Activated T-cell treated with anti-CD3 and anti-CD28 coated beads, Interleukin-2, amount 50 U/mL, for 4 hours (primary cell): ENCODE results near the gene DPYD. TPM values are rescaled to one million over a fixed set of nuclear protein-coding genes. Genes with fewer than 3 reads are reported as not detected.

Experiments
- ATAC-seq, 2 donors: fragments of 200-7000 bp; cut with Tn5 transposase; one replicate each; pipeline ENCODE4 v1.10.0; 2021
- DNase-seq: peaks from one replicate; pipeline ENCODE4 v3.0.0-alpha.2; 2020
- H3K27me3 Mint-ChIP-seq: one replicate; pipeline ENCODE4 v1.8.0; 2021; ENCODE audit warnings: low read depth, mixed read lengths
- H3K36me3 Mint-ChIP-seq: one replicate; pipeline ENCODE4 v1.8.0; 2022; ENCODE audit warnings: mixed read lengths; ENCODE audit not compliant: insufficient read depth
- H3K4me1 Mint-ChIP-seq: one replicate; pipeline ENCODE4 v1.8.0; 2021; ENCODE audit warnings: low read depth, mixed read lengths
- H3K4me3 Mint-ChIP-seq: one replicate; pipeline ENCODE4 v1.8.0; 2021; ENCODE audit warnings: mild to moderate bottlenecking, moderate library complexity, mixed read lengths
- H3K9me3 Mint-ChIP-seq: one replicate; pipeline ENCODE4 v1.8.0; 2021; ENCODE audit warnings: mixed read lengths
- total RNA-seq, 3 donors: library from RNA; stranded (reverse); gene quantifications; one replicate each; pipeline ENCODE4 v1.2.1, GENCODE V29; 2021

The DPYD gene
- total RNA-seq, 3 donors from 2014 or later, result 2.1 to 3.5 (median 2.8) TPM

GRCh38 chr1:97712980-97713379 is 207.9 kb downstream of the DPYD start:
- no peak for DNase-seq
- Mint-ChIP-seq H3K9me3 (peaks cover 5% of the 10 kb centered on the region), H3K4me3 (no peak overlapping the region)

GRCh38 chr1:97711858-97712257 is 209.0 kb downstream of the DPYD start:
- Mint-ChIP-seq H3K4me1 (no peaks in the 10 kb centered on the region), H3K9me3 (peaks cover under 1% of the 10 kb centered on the region), H3K27me3 (no peaks in the 10 kb centered on the region), H3K4me3 (no peak overlapping the region), H3K36me3 (peaks cover 5% of the 10 kb centered on the region)
- DNase-seq, result no peak
- ATAC-seq, result no peak

More at GRCh38 chr1:97712980-97713379, 207.9 kb downstream of the DPYD start:
- H3K4me1 Mint-ChIP-seq, result no peaks in the 10 kb centered on the region
- H3K36me3 Mint-ChIP-seq, result peaks cover 12% of the 10 kb centered on the region
- ATAC-seq, result no peak
- H3K27me3 Mint-ChIP-seq, result no peaks in the 10 kb centered on the region

GRCh38 chr1:97693601-97694000 is 227.2 kb downstream of the DPYD start:
- H3K36me3 Mint-ChIP-seq, result peaks cover 18% of the 10 kb centered on the region
- no peak for DNase-seq
- H3K27me3 Mint-ChIP-seq, result no peaks in the 10 kb centered on the region
- no peak for ATAC-seq
- no peaks in the 10 kb centered on the region for H3K9me3 Mint-ChIP-seq
- H3K4me3 Mint-ChIP-seq, result no peak overlapping the region
- H3K4me1 Mint-ChIP-seq, result no peaks in the 10 kb centered on the region

GRCh38 chr1:97691325-97691724 is 229.5 kb downstream of the DPYD start:
- Mint-ChIP-seq H3K4me1 (no peaks in the 10 kb centered on the region), H3K4me3 (no peak overlapping the region), H3K9me3 (no peaks in the 10 kb centered on the region), H3K27me3 (no peaks in the 10 kb centered on the region), H3K36me3 (peaks cover 27% of the 10 kb centered on the region)
- ATAC-seq (no peak), DNase-seq (no peak)

- Mint-ChIP-seq H3K9me3 (no peaks in the 10 kb centered on the region), H3K36me3 (peaks cover 47% of the 10 kb centered on the region), H3K4me1 (no peaks in the 10 kb centered on the region), H3K27me3 (no peaks in the 10 kb centered on the region), H3K4me3 (no peak overlapping the region)
- DNase-seq (no peak), ATAC-seq (no peak)
Measured at GRCh38 chr1:97685360-97685759, 235.5 kb downstream of the DPYD start.

- no peak for ATAC-seq
- Mint-ChIP-seq H3K4me3 (no peak overlapping the region), H3K36me3 (peaks cover 55% of the 10 kb centered on the region)
Measured at GRCh38 chr1:97680894-97681293, 239.9 kb downstream of the DPYD start.

GRCh38 chr1:97680470-97680869 is 240.4 kb downstream of the DPYD start:
- H3K9me3 Mint-ChIP-seq, result peaks cover 5% of the 10 kb centered on the region
- no peaks in the 10 kb centered on the region for H3K27me3 Mint-ChIP-seq
- no peak overlapping the region for H3K4me3 Mint-ChIP-seq
- H3K4me1 Mint-ChIP-seq, result no peaks in the 10 kb centered on the region
- no peak for DNase-seq
- ATAC-seq, result no peak
- H3K36me3 Mint-ChIP-seq, result peaks cover 52% of the 10 kb centered on the region

More at GRCh38 chr1:97680894-97681293, 239.9 kb downstream of the DPYD start:
- no peaks in the 10 kb centered on the region for H3K27me3 Mint-ChIP-seq
- peaks cover 5% of the 10 kb centered on the region for H3K9me3 Mint-ChIP-seq
- DNase-seq, result no peak
- no peaks in the 10 kb centered on the region for H3K4me1 Mint-ChIP-seq

- no peak for ATAC-seq
- Mint-ChIP-seq H3K4me1 (no peaks in the 10 kb centered on the region), H3K27me3 (no peaks in the 10 kb centered on the region), H3K9me3 (peaks cover 5% of the 10 kb centered on the region), H3K4me3 (no peak overlapping the region), H3K36me3 (peaks cover 47% of the 10 kb centered on the region)
- DNase-seq, result no peak
Measured at GRCh38 chr1:97677702-97678101, 243.1 kb downstream of the DPYD start.

- H3K36me3 Mint-ChIP-seq, result peaks cover 40% of the 10 kb centered on the region
- no peak overlapping the region for H3K4me3 Mint-ChIP-seq
- no peak for ATAC-seq
Measured at GRCh38 chr1:97674517-97674916, 246.3 kb downstream of the DPYD start.

GRCh38 chr1:97668945-97669344 is 251.9 kb downstream of the DPYD start:
- no peak overlapping the region for H3K4me3 Mint-ChIP-seq
- no peaks in the 10 kb centered on the region for H3K9me3 Mint-ChIP-seq
- no peaks in the 10 kb centered on the region for H3K4me1 Mint-ChIP-seq
- no peak for DNase-seq
- no peaks in the 10 kb centered on the region for H3K27me3 Mint-ChIP-seq
- H3K36me3 Mint-ChIP-seq, result peaks cover 23% of the 10 kb centered on the region
- ATAC-seq, result no peak

More at GRCh38 chr1:97674517-97674916, 246.3 kb downstream of the DPYD start:
- Mint-ChIP-seq H3K4me1 (no peaks in the 10 kb centered on the region), H3K9me3 (peaks cover 5% of the 10 kb centered on the region), H3K27me3 (no peaks in the 10 kb centered on the region)
- no peak for DNase-seq

- H3K36me3 Mint-ChIP-seq, result peaks cover 18% of the 10 kb centered on the region
- DNase-seq, result no peak
- no peak overlapping the region for H3K4me3 Mint-ChIP-seq
- ATAC-seq, result no peak
- H3K4me1 Mint-ChIP-seq, result peaks cover 2% of the 10 kb centered on the region
- no peaks in the 10 kb centered on the region for H3K9me3 Mint-ChIP-seq
- H3K27me3 Mint-ChIP-seq, result no peaks in the 10 kb centered on the region
Measured at GRCh38 chr1:97660431-97661105, 260.3 kb downstream of the DPYD start.

- Mint-ChIP-seq H3K9me3 (no peaks in the 10 kb centered on the region), H3K4me1 (no peaks in the 10 kb centered on the region), H3K4me3 (no peak overlapping the region), H3K36me3 (peaks cover 24% of the 10 kb centered on the region), H3K27me3 (no peaks in the 10 kb centered on the region)
- DNase-seq, result no peak
- no peak for ATAC-seq
Measured at GRCh38 chr1:97654876-97655585, 265.8 kb downstream of the DPYD start.

GRCh38 chr1:97651250-97651649 is 269.6 kb downstream of the DPYD start:
- ATAC-seq, result no peak

GRCh38 chr1:97649591-97649990 is 271.2 kb downstream of the DPYD start:
- ATAC-seq (no peak), DNase-seq (no peak)
- Mint-ChIP-seq H3K4me1 (no peaks in the 10 kb centered on the region), H3K4me3 (no peak overlapping the region), H3K36me3 (peaks cover 34% of the 10 kb centered on the region), H3K27me3 (no peaks in the 10 kb centered on the region), H3K9me3 (peaks cover 25% of the 10 kb centered on the region)

More at GRCh38 chr1:97651250-97651649, 269.6 kb downstream of the DPYD start:
- Mint-ChIP-seq H3K27me3 (no peaks in the 10 kb centered on the region), H3K9me3 (peaks cover 18% of the 10 kb centered on the region), H3K4me3 (no peak overlapping the region), H3K36me3 (peaks cover 35% of the 10 kb centered on the region), H3K4me1 (no peaks in the 10 kb centered on the region)
- DNase-seq, result no peak

GRCh38 chr1:97647776-97648175 is 273.1 kb downstream of the DPYD start:
- ATAC-seq, result no peak
- H3K36me3 Mint-ChIP-seq, result peaks cover 30% of the 10 kb centered on the region
- no peaks in the 10 kb centered on the region for H3K27me3 Mint-ChIP-seq
- no peak for DNase-seq
- H3K4me1 Mint-ChIP-seq, result no peaks in the 10 kb centered on the region
- no peak overlapping the region for H3K4me3 Mint-ChIP-seq
- H3K9me3 Mint-ChIP-seq, result peaks cover 25% of the 10 kb centered on the region
